Pancreas (tissue), 10 donors: ENCODE results near the gene C12orf43. TPM values are rescaled to one million over a fixed set of nuclear protein-coding genes. Genes with fewer than 3 reads are reported as not detected.
"Not testable (repeated sequence)": the region's sequence is repeated elsewhere in the genome, so short reads cannot be mapped to it uniquely, and the experiment has no call there.

ENCODE experiments used
- ATAC-seq, 4 donors: fragments of 200-7000 bp; cut with Tn5 transposase; one replicate each; pipeline versions ENCODE4 v1.8.0 to v1.9.1; 2020; ENCODE audit warnings: mild to moderate bottlenecking in 4 of 4, moderate library complexity in 4 of 4
- DNase-seq, 6 donors: peaks; one replicate each; pipeline ENCODE4 v3.0.0-alpha.2; 2020
- FAIRE-seq: peaks from 2 replicates; lab custom pipeline; 2012; peaks lifted over from hg19 to GRCh38; lab: Jason Lieb, UNC
- H3K27ac ChIP-seq, 4 donors: fragments of 200-600 bp; sonication (generic); 1 replicate in 3 of 4; 2 replicates in 1 of 4; pipeline versions ENCODE4 v1.5.0 to v1.8.0; 2020
- H3K27me3 ChIP-seq, 4 donors: fragments of 200-600 bp; one replicate each; pipeline ENCODE4 v1.8.0; 2021
- H3K36me3 ChIP-seq, 3 donors: fragments of 200-600 bp; sonication (generic) in 1 of 3; one replicate each; pipeline versions ENCODE4 v1.5.0 to v1.8.0; 2020 to 2021
- H3K4me1 ChIP-seq, 3 donors: fragments of 200-600 bp; one replicate each; pipeline ENCODE4 v1.8.0; 2021
- H3K4me3 ChIP-seq, 4 donors: fragments of 200-600 bp; sonication (generic) in 2 of 4; one replicate each; pipeline versions ENCODE4 v1.5.0 to v1.8.0; 2020 to 2021
- H3K9me3 ChIP-seq, 4 donors: fragments of 200-600 bp; one replicate each; pipeline ENCODE4 v1.8.0; 2021
- CTCF ChIP-seq, 4 donors: fragments of 200-600 bp; sonication (generic) in 3 of 4; IDR thresholded peaks; one replicate each; pipeline versions ENCODE4 v1.5.0 to v1.8.0; 2021; ENCODE audit warnings: antibody characterized with exemption in 4 of 4
- WGBS, 2 donors: extraction: QIAGEN DNeasy Blood & Tissue Kit; methylation state at CpG; one replicate each; pipeline ENCODE4 v1.1.7; 2013; 5-methylcytosine and 5-hydroxymethylcytosine counted together
- intact Hi-C, 3 donors: fragments of 100-400 bp; cut with DNase I; formaldehyde crosslinking; loops; one replicate each; pipeline versions ENCODE4 v1.11.1 to v1.14.2; 2022
- polyA plus RNA-seq, 2 donors: library from polyadenylated mRNA; stranded (reverse); fragments of 200-250 nt; gene quantifications; one replicate each; pipeline ENCODE4 v1.2.3, GENCODE V29; 2013
- total RNA-seq, 6 donors: library from RNA; stranded (reverse); fragmentation: NEBNext Ultra II Directional in 4 of 6; extraction: Animal tissue kit (Norgen Biotek cat#: 25700) in 4 of 6; gene quantifications; one replicate each; pipeline versions ENCODE4 v1.2.1 to v1.2.4, GENCODE V29; 2021 to 2023
- donor health status: healthy with polysubstance abuse.
- donor health status: DM: no; HTN: no; CAD: no; lungs with moderate emphysema.
- donor health status: DM: no; HTN: no; CAD: no.
- donor health status: control.
- donor health status: control.
- donor health status: Bipolar disorder and iron deficiency.
- donor health status: DM: yes; HTN: yes; CAD: no.
- donor health status: DM: no; HTN: no; CAD: no.
- donor health status: DM: no; HTN: no; CAD: no.
- donor health status: DM: yes; HTN: yes; CAD: no.

C12orf43 gene
- total RNA-seq (1 to 10 TPM; 5.1 to 7.9 (median 7.0) TPM), polyA plus RNA-seq (1 to 10 TPM; 4.5 to 6.7 TPM)

GRCh38 chr12:121015825-121016766 is at the start of gene C12orf43:
C12orf43 (minus strand) TSS chr12:121016487; CDS start chr12:121016474, 13 bp downstream.
- Histone ChIP-seq H3K27ac (peak within 1 kb of the TSS in 3 of 4 donors; percentile 13 to 57 (median 27)), H3K27me3 (no peaks in the 10 kb centered on the region), H3K9me3 (no peaks in the 10 kb centered on the region), H3K4me1 (peaks cover 0 to 6% (median 4%) of the 10 kb centered on the region in 3 donors), H3K36me3 (no peaks in the 10 kb centered on the region), H3K4me3 (peak within 1 kb of the TSS; percentile 62 to 96 (median 73))
- peak; percentile 84 to 94 (median 90) for DNase-seq
- 1% methylated on average over 34 of the region's 34 CpGs for WGBS, 2 donors
- no peak for FAIRE-seq
- no peak for TF ChIP-seq CTCF (IDR thresholded peaks at IDR 0.05)
- peak; percentile 99 to 100 (median 99) for ATAC-seq
- intact Hi-C loops = no loop called here

- DNase-seq = no peak
- Histone ChIP-seq H3K9me3 (no peaks in the 10 kb centered on the region), H3K36me3 (no peaks in the 10 kb centered on the region), H3K27ac (no peak overlapping the region), H3K4me3 (no peak overlapping the region), H3K4me1 (no peaks in the 10 kb centered on the region), H3K27me3 (no peaks in the 10 kb centered on the region)
- FAIRE-seq = no peak
- intact Hi-C loops = loop anchor here in 1 of 3 donors (10.0 kb wide), 1 partner anchor 379 kb away; no protein-coding TSS in a partner anchor
- WGBS, 2 donors = 45 to 63% methylated on average over 2 of the region's 2 CpGs
- TF ChIP-seq CTCF (IDR thresholded peaks at IDR 0.05) = no peak
- ATAC-seq = no peak
Measured at GRCh38 chr12:121065345-121065744, 49.1 kb upstream of the C12orf43 start.

GRCh38 chr12:121064586-121064985 is 48.3 kb upstream of the C12orf43 start:
- H3K9me3 ChIP-seq, H3K27ac ChIP-seq, H3K27me3 ChIP-seq, ATAC-seq, H3K4me1 ChIP-seq, DNase-seq, FAIRE-seq, H3K4me3 ChIP-seq, H3K36me3 ChIP-seq: not testable (repeated sequence)
- intact Hi-C loops = loop anchor here in 1 of 3 donors (10.0 kb wide), 1 partner anchor 380 kb away; no protein-coding TSS in a partner anchor
- WGBS, 2 donors = 79 to 83% methylated on average over 12 of the region's 12 CpGs

GRCh38 chr12:121064116-121064515 is 47.8 kb upstream of the C12orf43 start:
- no peak for FAIRE-seq
- no peak overlapping the region for H3K4me3 ChIP-seq
- no peaks in the 10 kb centered on the region for H3K36me3 ChIP-seq
- DNase-seq = no peak
- intact Hi-C loops = loop anchor here in 1 of 3 donors (10.0 kb wide), 1 partner anchor 381 kb away; no protein-coding TSS in a partner anchor
- no peaks in the 10 kb centered on the region for H3K4me1 ChIP-seq
- H3K9me3 ChIP-seq = no peaks in the 10 kb centered on the region
- 78 to 89% methylated on average over 1 of the region's 1 CpG for WGBS, 2 donors
- no peaks in the 10 kb centered on the region for H3K27me3 ChIP-seq
- no peak for ATAC-seq
- TF ChIP-seq CTCF (IDR thresholded peaks at IDR 0.05) = no peak
- no peak overlapping the region for H3K27ac ChIP-seq

GRCh38 chr12:121062391-121063045 is 46.2 kb upstream of the C12orf43 start:
- no peak for FAIRE-seq
- no peak for DNase-seq
- no peak overlapping the region for H3K4me3 ChIP-seq
- no peak for ATAC-seq
- H3K4me1 ChIP-seq = no peaks in the 10 kb centered on the region
- no peaks in the 10 kb centered on the region for H3K36me3 ChIP-seq
- WGBS, 2 donors = 68 to 76% methylated on average over 11 of the region's 11 CpGs
- H3K27me3 ChIP-seq = no peaks in the 10 kb centered on the region
- no peaks in the 10 kb centered on the region for H3K9me3 ChIP-seq
- no peak for TF ChIP-seq CTCF (IDR thresholded peaks at IDR 0.05)
- no peak overlapping the region for H3K27ac ChIP-seq
- intact Hi-C loops = loop anchor here in 1 of 3 donors (10.0 kb wide), 1 partner anchor 382 kb away; no protein-coding TSS in a partner anchor
